GM12878 (cell line): ENCODE measurements around the gene ADAMTS2.

Experiments
- HDAC2 ChIP-seq: fragments of 200-600 bp; sonication (generic); IDR thresholded peaks from 2 replicates; pipeline ENCODE4 v1.6.1; 2017
- SUZ12 ChIP-seq: fragments of 200-600 bp; sonication (generic); IDR thresholded peaks from one replicate; pipeline ENCODE4 v1.6.1; 2018; ENCODE audit warnings: antibody characterized with exemption, mild to moderate bottlenecking; ENCODE audit not compliant: unreplicated experiment
- ZNF207 ChIP-seq: fragments of 450-650 bp; IDR thresholded peaks from 2 replicates; pipeline ENCODE4 v1.6.1; 2014; ENCODE audit warnings: antibody characterized with exemption, mild to moderate bottlenecking, borderline replicate concordance

GRCh38 chr5:179348011-179348530 is 2.8 kb upstream of the ADAMTS2 start:
- TF ChIP-seq HDAC2 (no peak), SUZ12 (no peak), ZNF207 (no peak)
